ENCODE results near the gene GARIN5A. TPM values are rescaled to one million over a fixed set of nuclear protein-coding genes. Genes with fewer than 3 reads are reported as not detected.

The GARIN5A gene
- polyA plus RNA-seq, 1 of the 3 experiments (the other 2 are of a cell fraction): 1.3 TPM

DNA sequence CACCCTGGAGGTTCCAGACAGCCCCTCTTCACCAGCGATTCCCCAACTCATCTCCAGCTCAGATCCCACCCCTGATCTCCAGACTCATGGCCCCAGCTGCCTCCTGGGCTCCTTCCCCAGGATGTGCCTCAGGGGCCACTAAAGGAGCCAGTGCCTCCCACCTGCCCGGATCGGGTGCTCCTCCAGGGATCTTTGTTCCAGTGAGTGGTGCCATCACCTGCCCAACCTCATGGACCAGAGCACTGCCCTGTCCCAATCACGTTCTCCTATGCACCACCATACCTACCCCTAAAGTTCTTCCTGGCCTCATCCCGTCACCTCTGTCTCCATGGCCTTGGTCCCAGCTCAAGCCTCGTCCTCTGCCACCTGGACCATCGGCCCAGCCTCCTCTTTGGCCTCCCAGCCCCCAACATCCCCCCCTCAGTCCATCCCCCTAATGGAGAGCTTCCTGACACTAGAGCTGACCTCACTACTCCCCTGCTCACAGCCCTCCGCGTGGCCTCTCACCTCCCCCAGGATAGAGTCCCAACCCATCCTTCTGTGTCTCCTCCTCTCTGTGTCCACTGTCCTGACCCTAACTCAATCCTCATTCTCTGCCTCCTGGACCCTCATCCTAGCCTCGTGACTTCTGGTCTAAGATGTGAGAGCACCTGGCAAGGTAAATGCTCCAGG, 8.8 kb upstream of the GARIN5A start:
- POLR2A ChIA-PET: no interaction called here
- no peaks in the 10 kb centered on the region for H3K9me2 ChIP-seq
- no peak overlapping the region for H3K9ac ChIP-seq
- no peak overlapping the region for H3K27ac ChIP-seq (ENCODE audit: low read depth in 2 of 2, low read length in 1 of 2)
- no peaks in the 10 kb centered on the region; a peak in 1 of 4 replicates for H3K4me1 ChIP-seq (ENCODE audit: control insufficient read depth in 1 of 2, insufficient read depth in 2 of 2, low read depth in 1 of 2, low read length in 1 of 2)
- H3K79me2 ChIP-seq (ENCODE audit: insufficient read depth): no peaks in the 10 kb centered on the region
- peaks cover 6 to 20% of the 10 kb centered on the region in 2 experiments for H3K36me3 ChIP-seq (replicated peaks in 1 of 2; ENCODE audit: control insufficient read depth in 1 of 2, insufficient read depth in 2 of 2, low read length in 1 of 2)
- no peak for TF ChIP-seq EZH2phosphoT487 (IDR thresholded peaks at IDR 0.05; ENCODE audit: borderline replicate concordance, low read depth)
- no peak for TF ChIP-seq SIN3A (IDR thresholded peaks at IDR 0.05; ENCODE audit: borderline replicate concordance, low read depth, low read length)
- TF ChIP-seq TCF12 (IDR thresholded peaks at IDR 0.05): no peak
- no peak for TF ChIP-seq FOXM1 (IDR thresholded peaks at IDR 0.05; ENCODE audit: low read depth)
- TF ChIP-seq, protein P1, sequence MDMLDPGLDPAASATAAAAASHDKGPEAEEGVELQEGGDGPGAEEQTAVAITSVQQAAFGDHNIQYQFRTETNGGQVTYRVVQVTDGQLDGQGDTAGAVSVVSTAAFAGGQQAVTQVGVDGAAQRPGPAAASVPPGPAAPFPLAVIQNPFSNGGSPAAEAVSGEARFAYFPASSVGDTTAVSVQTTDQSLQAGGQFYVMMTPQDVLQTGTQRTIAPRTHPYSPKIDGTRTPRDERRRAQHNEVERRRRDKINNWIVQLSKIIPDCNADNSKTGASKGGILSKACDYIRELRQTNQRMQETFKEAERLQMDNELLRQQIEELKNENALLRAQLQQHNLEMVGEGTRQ (IDR thresholded peaks at IDR 0.05; ENCODE audit: borderline replicate concordance, low read depth, low read length): no peak
- no peak for TF ChIP-seq RCOR1 (IDR thresholded peaks at IDR 0.05; ENCODE audit: low read length)
- TF ChIP-seq IRF3 (IDR thresholded peaks at IDR 0.05; ENCODE audit: low read depth, low read length): no peak
- no peak for TF ChIP-seq NFIC (IDR thresholded peaks at IDR 0.05; ENCODE audit: borderline replicate concordance)
- no peak for TF ChIP-seq RAD21 (IDR thresholded peaks at IDR 0.05; ENCODE audit: low read length)
- H4K20me1 ChIP-seq (ENCODE audit: insufficient read depth): no peaks in the 10 kb centered on the region
- DNase-seq: no peak
- H3K4me2 ChIP-seq: no peak overlapping the region
- CTCF ChIA-PET: interaction anchor here (1.0 to 1.9 kb wide), 3 partner anchors 19 to 72 kb away, joined by 3 to 6 read pairs (median 4); no protein-coding TSS in a partner anchor
- no peaks in the 10 kb centered on the region for H3F3A ChIP-seq (replicated peaks; ENCODE audit: insufficient read depth)
- H2AFZ ChIP-seq (ENCODE audit: low read depth): no peak overlapping the region
- WGBS (ENCODE audit: low lambda C conversion rate): 86% methylated on average over 10 of the region's 10 CpGs
- no peaks in the 10 kb centered on the region; the same call in 1 of the 2 replicates for H3K9me3 ChIP-seq
- H3K27me3 ChIP-seq (ENCODE audit: insufficient read depth): no peaks in the 10 kb centered on the region
- H3K4me3 ChIP-seq (ENCODE audit: low read depth in 2 of 2, low read length in 1 of 2): no peak overlapping the region

GRCh38 chr19:50482916-50483315, 6.3 kb upstream of the GARIN5A start:
- H3K9ac ChIP-seq: no peak overlapping the region
- no peak for TF ChIP-seq GABPA (IDR thresholded peaks at IDR 0.05; ENCODE audit: low read depth)
- no peak for TF ChIP-seq RXRA (IDR thresholded peaks at IDR 0.05; ENCODE audit: borderline replicate concordance, low read depth)
- TF ChIP-seq MAX (IDR thresholded peaks at IDR 0.05; ENCODE audit: low read depth): no peak
- no peak for TF ChIP-seq ZBTB33 (IDR thresholded peaks at IDR 0.05; ENCODE audit: borderline replicate concordance, low read depth)
- TF ChIP-seq GATA2 (CRISPR knock-in tag; IDR thresholded peaks at IDR 0.05): no peak
- TF ChIP-seq, protein P2, sequence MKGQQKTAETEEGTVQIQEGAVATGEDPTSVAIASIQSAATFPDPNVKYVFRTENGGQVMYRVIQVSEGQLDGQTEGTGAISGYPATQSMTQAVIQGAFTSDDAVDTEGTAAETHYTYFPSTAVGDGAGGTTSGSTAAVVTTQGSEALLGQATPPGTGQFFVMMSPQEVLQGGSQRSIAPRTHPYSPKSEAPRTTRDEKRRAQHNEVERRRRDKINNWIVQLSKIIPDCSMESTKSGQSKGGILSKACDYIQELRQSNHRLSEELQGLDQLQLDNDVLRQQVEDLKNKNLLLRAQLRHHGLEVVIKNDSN (IDR thresholded peaks at IDR 0.05; ENCODE audit: borderline replicate concordance, low read depth): no peak
- TF ChIP-seq NFIC (IDR thresholded peaks at IDR 0.05; ENCODE audit: borderline replicate concordance): no peak
- TF ChIP-seq FOXJ3 (CRISPR knock-in tag; IDR thresholded peaks at IDR 0.05): no peak
- no peak for TF ChIP-seq NRF1 (IDR thresholded peaks at IDR 0.05; ENCODE audit: low read depth, low read length)
- TF ChIP-seq RFX5 (IDR thresholded peaks at IDR 0.05; ENCODE audit: low read length): no peak
- TF ChIP-seq SIN3A (IDR thresholded peaks at IDR 0.05; ENCODE audit: borderline replicate concordance, low read depth, low read length): no peak
- CTCF ChIA-PET: interaction anchor here (0.9 kb wide), 1 partner anchor 55 kb away, joined by 3 read pairs; no protein-coding TSS in a partner anchor
- no peaks in the 10 kb centered on the region; the same call in 1 of the 2 replicates for H3K9me3 ChIP-seq
- no peaks in the 10 kb centered on the region for H3K9me2 ChIP-seq
- POLR2A ChIA-PET: interaction anchor here (0.7 kb wide), 1 partner anchor 50 kb away, joined by 3 read pairs; no protein-coding TSS in a partner anchor
- H3K27me3 ChIP-seq (ENCODE audit: insufficient read depth): no peaks in the 10 kb centered on the region
- H3K4me1 ChIP-seq (ENCODE audit: control insufficient read depth in 1 of 2, insufficient read depth in 2 of 2, low read depth in 1 of 2, low read length in 1 of 2): peaks cover 0 to under 1% of the 10 kb centered on the region in 2 experiments; a peak in 1 of 4 replicates
- H3K36me3 ChIP-seq (replicated peaks in 1 of 2; ENCODE audit: control insufficient read depth in 1 of 2, insufficient read depth in 2 of 2, low read length in 1 of 2): peaks cover 12 to 33% of the 10 kb centered on the region in 2 experiments
- WGBS (ENCODE audit: low lambda C conversion rate): 89% methylated on average over 10 of the region's 10 CpGs
- H3K4me3 ChIP-seq (ENCODE audit: low read depth in 2 of 2, low read length in 1 of 2): no peak overlapping the region
- H3K79me2 ChIP-seq (ENCODE audit: insufficient read depth): peaks cover 7% of the 10 kb centered on the region
- DNase-seq: no peak
- no peaks in the 10 kb centered on the region for H3F3A ChIP-seq (replicated peaks; ENCODE audit: insufficient read depth)
- no peaks in the 10 kb centered on the region for H4K20me1 ChIP-seq (ENCODE audit: insufficient read depth)
- no peak overlapping the region for H2AFZ ChIP-seq (ENCODE audit: low read depth)
- H3K27ac ChIP-seq (ENCODE audit: low read depth in 2 of 2, low read length in 1 of 2): no peak overlapping the region
- H3K4me2 ChIP-seq: no peak overlapping the region

Measured in SK-N-SH (cell line).